Renal pelvis (tissue), 4 donors: Measurements from ENCODE around the gene CCT3. TPM values are rescaled to one million over a fixed set of nuclear protein-coding genes. Genes with fewer than 3 reads are reported as not detected.
"Not testable (repeated sequence)": the region's sequence is repeated elsewhere in the genome, so short reads cannot be mapped to it uniquely, and the experiment has no call there.

ENCODE experiments used
- DNase-seq: peaks from one replicate; pipeline ENCODE4 v3.0.0-alpha.2; 2013
- polyA plus RNA-seq, 3 donors: library from polyadenylated mRNA; unstranded; fragments of 120-200 nt; gene quantifications; one replicate each; pipeline ENCODE4 v1.2.1, GENCODE V29; 2013; ENCODE audit not compliant: insufficient read length in 3 of 3

The CCT3 gene
- polyA plus RNA-seq, 3 donors, result 297 to 392 (median 363) TPM

- DNase-seq, result no peak
These were observed 34.1 kb upstream of the CCT3 start for GRCh38 chr1:156372265-156372586.

- peak; percentile 69 for DNase-seq
These were observed 33.6 kb upstream of the CCT3 start for GRCh38 chr1:156371553-156372264.

- DNase-seq, result not testable (repeated sequence)
These were observed 31.7 kb upstream of the CCT3 start for GRCh38 chr1:156369685-156370286.

GRCh38 chr1:156368889-156369684, 31.0 kb upstream of the CCT3 start, which contains the start of gene RHBG:
TSS of gene RHBG (plus strand) at chr1:156369211. CDS start at chr1:156369250, 39 bp downstream.
- DNase-seq, result no peak

GRCh38 chr1:156368157-156368658, 30.1 kb upstream of the CCT3 start:
- DNase-seq, result no peak

- no peak for DNase-seq
These were observed 29.5 kb upstream of the CCT3 start for GRCh38 chr1:156367383-156368156.

GRCh38 chr1:156366378-156367166, 28.5 kb upstream of the CCT3 start:
- DNase-seq, result no peak

- DNase-seq, result no peak
These were observed 27.7 kb upstream of the CCT3 start for GRCh38 chr1:156365754-156366153.

- DNase-seq, result no peak
These were observed 22.4 kb upstream of the CCT3 start for GRCh38 chr1:156360534-156360933.

- no peak for DNase-seq
These were observed 21.9 kb upstream of the CCT3 start for GRCh38 chr1:156359973-156360372.

GRCh38 chr1:156359249-156359648, 21.2 kb upstream of the CCT3 start:
- no peak for DNase-seq

GRCh38 chr1:156358641-156359040, 20.5 kb upstream of the CCT3 start:
- no peak for DNase-seq

- DNase-seq, result no peak
These were observed 19.9 kb upstream of the CCT3 start for GRCh38 chr1:156357977-156358376.

GRCh38 chr1:156356875-156357534, 18.9 kb upstream of the CCT3 start:
- peak; percentile 43 for DNase-seq

- DNase-seq, result no peak
These were observed 18.3 kb upstream of the CCT3 start for GRCh38 chr1:156356262-156356874.

- DNase-seq, result not testable (repeated sequence)
These were observed 14.4 kb upstream of the CCT3 start for GRCh38 chr1:156352481-156352880.

GRCh38 chr1:156347331-156347730, 9.2 kb upstream of the CCT3 start:
- no peak for DNase-seq

GRCh38 chr1:156346636-156347035, 8.5 kb upstream of the CCT3 start:
- DNase-seq, result no peak

GRCh38 chr1:156346035-156346434, 7.9 kb upstream of the CCT3 start:
- not testable (repeated sequence) for DNase-seq

- no peak for DNase-seq
These were observed 6.3 kb upstream of the CCT3 start for GRCh38 chr1:156344409-156344808.
